ES-I3 (cell line): ENCODE measurements around the gene MPRIP.
"Not testable (repeated sequence)": the region's sequence is repeated elsewhere in the genome, so short reads cannot be mapped to it uniquely, and the experiment has no call there.

Source experiments
- H3K36me3 ChIP-seq: 2 replicates; pipeline ENCODE4 v1.6.1; 2013; ENCODE audit warnings: mild to moderate bottlenecking, low read length, control low read depth, moderate library complexity; ENCODE audit not compliant: insufficient read depth
- H3K4me1 ChIP-seq: 2 replicates; pipeline ENCODE4 v1.6.1; 2013; ENCODE audit warnings: mild to moderate bottlenecking, control low read depth, low read length; ENCODE audit not compliant: insufficient read depth
- H3K9ac ChIP-seq: 2 replicates; pipeline ENCODE4 v1.6.1; 2013; ENCODE audit warnings: low read depth, mild to moderate bottlenecking, low read length, moderate library complexity
- H3K9me3 ChIP-seq: 2 replicates; pipeline ENCODE4 v1.6.1; 2013; ENCODE audit warnings: mild to moderate bottlenecking, low read length, moderate library complexity; ENCODE audit not compliant: control insufficient read depth, insufficient read depth

MPRIP gene

DNA sequence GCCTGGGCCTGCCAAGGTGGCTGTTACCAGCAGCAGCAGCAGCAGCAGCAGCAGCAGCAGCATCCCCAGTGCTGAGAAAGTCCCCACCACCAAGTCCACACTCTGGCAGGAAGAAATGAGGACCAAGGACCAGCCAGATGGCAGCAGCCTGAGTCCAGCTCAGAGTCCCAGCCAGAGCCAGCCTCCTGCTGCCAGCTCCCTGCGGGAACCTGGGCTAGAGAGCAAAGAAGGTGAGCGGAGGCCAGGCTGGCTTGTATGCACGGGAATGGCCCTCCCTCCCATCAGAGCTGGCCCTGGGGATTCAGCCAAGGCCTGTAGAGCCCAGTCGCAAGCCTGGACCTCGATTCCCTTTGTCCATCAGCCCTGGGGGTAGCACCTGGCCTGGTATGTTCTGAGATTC, 94.0 kb downstream of the MPRIP start:
- H3K9ac ChIP-seq, H3K9me3 ChIP-seq, H3K36me3 ChIP-seq: not testable (repeated sequence)
- H3K4me1 ChIP-seq: peaks cover 15% of the 10 kb centered on the region; the same call in 1 of the 2 replicates

DNA sequence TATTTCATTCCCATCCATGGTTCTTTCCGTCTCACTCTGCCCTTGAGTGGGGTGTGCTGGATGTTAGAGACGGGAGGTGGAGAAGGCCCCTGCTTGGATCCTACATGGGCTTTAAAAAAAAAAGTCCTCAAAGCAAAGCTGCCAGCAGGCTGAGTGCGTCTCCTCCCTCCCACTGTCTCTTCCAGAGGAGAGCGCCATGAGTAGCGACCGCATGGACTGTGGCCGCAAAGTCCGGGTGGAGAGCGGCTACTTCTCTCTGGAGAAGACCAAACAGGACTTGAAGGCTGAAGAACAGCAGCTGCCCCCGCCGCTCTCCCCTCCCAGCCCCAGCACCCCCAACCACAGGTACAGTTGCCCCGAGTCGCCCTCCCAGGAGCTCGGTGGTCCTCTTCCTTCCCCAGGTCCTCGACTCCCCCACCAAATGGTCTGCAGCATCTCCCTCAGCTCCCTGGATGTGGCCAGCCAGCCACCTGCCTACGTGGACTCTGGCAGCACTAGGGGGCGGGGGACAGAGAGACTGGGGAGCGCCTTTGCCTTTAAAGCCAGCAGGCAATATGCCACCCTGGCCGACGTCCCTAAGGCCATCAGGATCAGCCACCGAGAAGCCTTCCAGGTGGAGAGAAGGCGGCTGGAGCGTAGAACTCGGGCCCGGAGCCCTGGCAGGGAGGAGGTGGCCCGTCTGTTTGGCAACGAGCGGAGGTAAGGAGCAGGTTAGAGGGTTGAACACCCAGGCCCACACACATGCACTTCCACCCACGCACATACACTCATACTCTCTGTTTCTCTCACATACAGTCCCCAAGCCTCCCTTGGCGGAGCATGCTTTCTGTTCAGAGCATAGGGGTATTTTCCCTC, 95.7 kb downstream of the MPRIP start:
- no peak overlapping the region for H3K9ac ChIP-seq
- no peaks in the 10 kb centered on the region for H3K9me3 ChIP-seq
- peaks cover 18% of the 10 kb centered on the region; the same call in 1 of the 2 replicates for H3K4me1 ChIP-seq
- peaks cover 7% of the 10 kb centered on the region for H3K36me3 ChIP-seq

DNA sequence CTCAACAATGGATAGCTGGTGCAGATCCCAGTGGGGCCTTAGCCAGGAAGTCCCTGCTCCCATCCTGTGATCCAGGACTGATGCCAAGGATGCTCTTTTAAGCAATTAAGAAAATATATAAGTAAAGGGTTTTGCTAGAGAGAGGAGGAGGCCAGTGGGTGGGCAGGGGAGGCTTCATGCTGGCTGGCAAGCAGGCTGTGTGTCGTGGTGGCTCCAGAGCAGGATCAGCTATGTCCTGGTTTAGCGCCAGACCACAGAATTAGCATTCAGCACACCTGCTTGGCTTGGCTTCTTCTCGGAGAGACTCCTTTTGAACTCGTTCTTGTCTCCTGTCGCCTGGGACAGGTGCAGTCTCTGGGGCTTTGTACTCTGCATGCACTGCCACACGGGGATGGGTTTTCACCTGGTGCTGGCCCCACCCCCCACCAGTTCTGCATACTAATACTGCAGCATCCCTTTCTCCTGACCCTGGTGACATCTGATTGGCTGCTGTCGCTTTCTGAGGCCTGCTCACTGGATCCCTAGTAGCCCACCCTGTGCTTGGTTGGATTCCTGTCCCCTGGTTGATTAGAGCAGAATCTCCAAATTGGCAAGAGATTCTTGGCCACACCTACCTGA, 97.8 kb downstream of the MPRIP start:
- no peaks in the 10 kb centered on the region for H3K9me3 ChIP-seq
- peaks cover 16% of the 10 kb centered on the region for H3K36me3 ChIP-seq
- H3K9ac ChIP-seq: no peak overlapping the region
- H3K4me1 ChIP-seq: peaks cover 18% of the 10 kb centered on the region; the same call in 1 of the 2 replicates

DNA sequence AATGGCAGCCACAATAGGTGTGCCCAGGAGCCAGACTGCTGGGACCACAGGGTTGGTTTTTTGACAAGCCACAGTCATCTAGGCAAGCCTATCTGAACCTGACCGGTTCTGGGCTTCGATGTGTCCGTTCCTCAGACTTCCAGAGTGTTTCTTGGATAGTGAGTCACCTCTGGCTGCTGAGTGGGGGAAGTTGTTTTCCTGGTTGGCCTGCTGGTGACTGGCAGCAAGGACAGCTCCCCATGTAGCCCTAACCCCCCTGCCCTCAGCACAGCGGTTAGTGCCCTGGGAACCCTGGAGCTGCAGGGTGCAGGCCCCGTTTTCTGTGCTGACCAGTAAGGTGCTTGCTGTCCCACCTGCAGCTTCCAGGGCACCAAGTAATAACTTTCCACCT, 98.3 kb downstream of the MPRIP start:
- Histone ChIP-seq H3K9me3 (no peaks in the 10 kb centered on the region), H3K36me3 (peaks cover 18% of the 10 kb centered on the region), H3K4me1 (peaks cover 18% of the 10 kb centered on the region; the same call in 1 of the 2 replicates), H3K9ac (no peak overlapping the region)

DNA sequence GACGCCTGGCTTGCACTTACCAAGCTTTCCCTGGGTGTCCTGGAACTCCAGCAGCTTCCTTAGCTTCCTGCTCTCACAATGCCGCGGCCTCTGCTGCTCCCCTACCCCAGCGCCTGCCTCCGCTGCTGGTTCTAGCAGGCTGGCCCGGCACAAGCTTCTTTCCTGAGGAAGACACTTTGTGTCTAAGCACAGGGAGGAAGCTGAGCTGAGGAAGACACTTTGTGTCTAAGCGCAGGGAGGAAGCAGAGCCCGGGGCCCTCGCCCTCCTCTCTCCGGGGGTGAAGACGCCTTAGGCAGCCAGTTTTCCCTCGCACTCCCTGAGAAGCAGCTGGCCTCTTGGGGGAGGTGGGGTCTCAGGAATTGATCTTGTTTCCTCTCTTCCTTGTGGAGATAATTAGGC, 99.0 kb downstream of the MPRIP start:
- Histone ChIP-seq H3K9ac (no peak overlapping the region), H3K36me3 (peaks cover 24% of the 10 kb centered on the region), H3K4me1 (peaks cover 18% of the 10 kb centered on the region; the same call in 1 of the 2 replicates), H3K9me3 (no peaks in the 10 kb centered on the region)

DNA sequence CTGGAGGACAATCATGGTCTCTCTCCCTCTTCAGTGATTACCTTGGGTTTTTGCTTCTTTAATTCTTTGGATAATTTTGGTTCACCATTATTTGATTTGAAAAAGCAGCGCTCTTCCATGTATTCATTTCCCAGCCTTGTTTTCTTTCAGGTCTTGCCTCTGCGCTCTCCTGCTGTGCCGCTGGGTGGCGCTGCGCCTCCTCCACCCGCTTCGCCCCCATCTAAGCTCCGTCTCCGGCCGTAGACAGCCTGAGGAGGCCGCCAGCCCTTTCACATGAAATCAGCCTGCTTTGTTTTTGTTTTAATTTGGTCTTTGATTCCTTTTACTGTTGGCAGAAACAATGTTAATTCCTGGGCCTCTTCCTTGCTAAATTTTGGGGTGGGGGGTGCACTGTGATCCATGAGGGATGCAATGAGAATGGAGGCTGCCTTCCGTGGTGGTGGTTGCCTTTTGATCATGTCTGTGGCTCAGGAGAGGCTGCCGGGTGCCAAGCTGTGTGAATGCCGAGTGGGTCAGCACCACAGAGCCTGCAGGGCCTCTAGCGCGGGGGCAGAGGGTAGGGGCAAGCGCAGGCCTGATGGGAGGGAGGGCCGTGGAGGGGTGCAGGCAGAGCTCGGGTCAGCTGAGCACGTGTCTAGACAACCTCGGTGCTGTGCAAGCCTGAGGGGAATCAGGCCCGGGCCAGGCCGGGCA, 99.7 kb downstream of the MPRIP start:
- H3K4me1 ChIP-seq: peaks cover 18% of the 10 kb centered on the region; the same call in 1 of the 2 replicates
- H3K9me3 ChIP-seq: no peaks in the 10 kb centered on the region
- peaks cover 24% of the 10 kb centered on the region for H3K36me3 ChIP-seq
- no peak overlapping the region for H3K9ac ChIP-seq

GRCh38 chr17:17142556-17142955, 100.3 kb downstream of the MPRIP start:
- no peaks in the 10 kb centered on the region for H3K9me3 ChIP-seq
- peaks cover 24% of the 10 kb centered on the region for H3K36me3 ChIP-seq
- H3K9ac ChIP-seq: no peak overlapping the region
- H3K4me1 ChIP-seq: peaks cover 18% of the 10 kb centered on the region; the same call in 1 of the 2 replicates

- H3K36me3 ChIP-seq: peaks cover 26% of the 10 kb centered on the region
- peaks cover 18% of the 10 kb centered on the region; the same call in 1 of the 2 replicates for H3K4me1 ChIP-seq
- H3K9me3 ChIP-seq: no peaks in the 10 kb centered on the region
- no peak overlapping the region for H3K9ac ChIP-seq
These were observed 101.2 kb downstream of the MPRIP start for GRCh38 chr17:17143501-17143900.

DNA sequence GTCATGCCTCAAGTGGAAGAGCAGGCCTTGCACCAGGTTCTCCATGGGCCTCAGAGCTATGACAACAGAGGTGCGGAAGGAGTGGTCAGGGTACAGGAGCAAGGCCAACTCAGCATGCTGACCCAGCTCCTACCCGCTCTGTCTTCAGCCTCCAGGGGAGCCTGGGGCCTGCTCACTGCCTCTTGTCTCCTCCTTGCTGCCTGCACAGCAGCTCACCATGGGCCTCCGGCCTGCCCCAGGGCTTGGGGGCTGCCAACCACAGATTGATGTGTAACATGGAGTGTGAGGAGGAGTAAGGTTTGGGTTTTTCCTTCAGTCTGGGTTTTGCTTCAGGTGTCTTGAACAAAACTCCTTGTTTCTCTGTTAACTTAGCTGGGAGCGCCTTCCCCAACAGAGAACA, 101.8 kb downstream of the MPRIP start:
- Histone ChIP-seq H3K4me1 (peaks cover 18% of the 10 kb centered on the region; the same call in 1 of the 2 replicates), H3K9me3 (no peaks in the 10 kb centered on the region), H3K9ac (no peak overlapping the region), H3K36me3 (peaks cover 27% of the 10 kb centered on the region)

DNA sequence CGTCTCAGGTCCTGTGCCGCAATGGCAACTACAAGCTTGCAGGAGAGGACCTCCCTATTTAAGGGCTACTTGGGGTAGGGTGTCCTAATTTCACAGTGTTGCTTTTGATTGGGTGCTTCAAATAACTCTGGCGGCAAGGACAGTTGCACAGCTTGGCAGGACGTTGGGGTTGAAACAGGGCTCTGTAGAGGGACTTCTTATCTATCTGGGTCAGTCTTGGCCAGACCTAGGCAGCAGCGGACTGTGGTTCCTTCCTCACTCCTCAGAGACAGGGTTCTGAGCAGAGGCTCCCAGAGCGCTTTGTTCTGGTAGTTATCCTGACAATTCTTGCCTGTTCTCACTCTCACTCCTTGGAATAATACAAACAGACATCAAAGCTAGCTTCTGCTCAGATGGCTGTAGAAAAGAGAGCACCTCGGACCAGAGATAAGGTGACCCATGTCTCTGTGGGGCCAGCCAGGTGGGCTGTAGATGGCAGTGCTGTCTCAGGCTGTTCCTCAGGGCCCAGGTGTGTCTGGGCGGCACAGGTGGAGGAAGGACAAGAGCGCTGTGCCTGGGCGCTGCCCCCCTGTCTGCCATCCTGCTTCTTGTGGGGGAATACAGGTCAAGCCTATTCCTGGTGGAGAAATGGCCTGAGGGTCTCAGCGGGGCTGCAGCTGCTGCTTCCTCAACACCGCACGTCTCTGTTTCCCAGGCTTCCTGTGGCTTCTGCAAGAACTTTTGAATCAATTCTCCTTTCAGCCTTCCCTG, 102.8 kb downstream of the MPRIP start:
- H3K36me3 ChIP-seq: peaks cover 26% of the 10 kb centered on the region
- no peaks in the 10 kb centered on the region for H3K9me3 ChIP-seq
- no peak overlapping the region for H3K9ac ChIP-seq
- H3K4me1 ChIP-seq: peaks cover 15% of the 10 kb centered on the region; the same call in 1 of the 2 replicates

DNA sequence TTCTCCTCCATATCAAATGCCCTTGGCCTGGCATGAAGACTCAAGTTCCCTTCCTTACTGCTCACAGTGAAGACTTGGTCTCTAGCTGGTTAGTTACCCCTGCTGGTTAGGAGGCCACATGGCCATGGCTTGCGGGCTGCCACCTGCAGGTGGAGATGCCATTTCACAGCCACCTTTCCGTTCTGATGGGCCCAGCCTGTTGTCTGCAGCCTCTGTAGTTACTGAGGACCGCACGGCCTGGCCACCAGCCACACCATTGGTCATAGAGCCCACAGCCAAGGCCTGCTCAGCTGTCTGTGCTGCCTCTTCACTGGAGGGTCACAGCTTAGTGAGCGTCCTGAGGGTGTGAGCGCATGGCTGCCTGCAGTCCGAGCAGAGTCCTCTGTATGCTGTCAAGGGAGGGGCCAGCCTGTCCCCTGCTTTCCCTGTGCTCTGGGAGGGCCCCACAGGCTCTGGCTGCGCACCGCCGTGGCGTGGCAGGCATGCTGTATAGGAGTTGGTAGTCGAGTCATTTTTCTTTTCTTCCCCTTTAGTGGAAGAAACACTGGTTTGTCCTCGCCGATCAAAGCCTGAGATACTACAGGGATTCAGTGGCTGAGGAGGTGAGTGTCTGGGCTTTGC, 104.6 kb downstream of the MPRIP start:
- H3K9ac ChIP-seq: no peak overlapping the region
- no peaks in the 10 kb centered on the region for H3K9me3 ChIP-seq
- H3K4me1 ChIP-seq: no peaks in the 10 kb centered on the region
- H3K36me3 ChIP-seq: peaks cover 30% of the 10 kb centered on the region

GRCh38 chr17:17147821-17148220, 105.6 kb downstream of the MPRIP start:
- peaks cover 30% of the 10 kb centered on the region for H3K36me3 ChIP-seq
- no peak overlapping the region for H3K9ac ChIP-seq
- no peaks in the 10 kb centered on the region for H3K4me1 ChIP-seq
- no peaks in the 10 kb centered on the region for H3K9me3 ChIP-seq

DNA sequence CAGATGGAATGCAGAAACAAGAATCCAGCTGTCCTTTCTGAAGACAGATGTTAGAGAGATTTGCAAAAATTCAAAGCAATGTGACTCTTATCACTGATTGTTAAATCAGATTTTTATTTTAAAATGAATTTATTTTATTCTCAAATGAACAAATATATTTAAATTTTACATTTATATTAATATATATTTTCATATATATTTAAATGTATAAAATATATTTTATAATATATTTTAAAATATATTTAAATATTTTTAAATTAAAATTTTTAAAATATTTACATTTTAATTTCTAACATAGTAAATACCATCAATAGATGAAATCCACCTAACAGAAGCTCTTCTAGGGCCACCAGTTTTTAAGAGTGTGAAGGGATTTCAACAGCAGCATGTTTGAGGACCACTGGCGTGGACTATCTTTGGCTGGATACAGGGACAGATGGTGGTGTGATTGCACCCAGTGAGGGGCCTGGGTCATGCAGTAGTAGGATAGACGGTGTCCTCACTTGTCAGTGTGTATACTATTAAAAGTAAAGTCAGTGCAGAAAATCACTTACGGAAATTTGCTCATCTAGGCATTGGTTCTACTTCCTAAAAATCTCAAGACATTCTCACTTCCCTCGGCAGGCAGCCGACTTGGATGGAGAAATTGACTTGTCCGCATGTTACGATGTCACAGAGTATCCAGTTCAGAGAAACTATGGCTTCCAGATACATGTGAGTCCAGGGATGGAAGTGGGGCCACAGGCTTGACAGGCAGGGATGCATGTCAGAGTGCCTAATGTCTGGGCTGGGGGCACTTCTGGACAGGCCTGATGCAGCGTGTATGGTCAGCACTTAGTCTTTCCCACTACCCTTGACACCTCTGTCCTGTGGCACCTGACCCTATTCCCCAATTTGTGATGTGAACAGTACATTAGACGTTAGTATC, 107.5 kb downstream of the MPRIP start:
- Histone ChIP-seq H3K4me1 (no peaks in the 10 kb centered on the region), H3K36me3 (peaks cover 24% of the 10 kb centered on the region), H3K9me3 (no peaks in the 10 kb centered on the region), H3K9ac (no peak overlapping the region)
